Midbrain (tissue), 1 donor: Measurements from ENCODE around the gene STUB1.

Experiments
- DNase-seq: peaks from one replicate; lab custom pipeline; 2025; lab: John Stamatoyannopoulos, UW

STUB1 gene

DNA sequence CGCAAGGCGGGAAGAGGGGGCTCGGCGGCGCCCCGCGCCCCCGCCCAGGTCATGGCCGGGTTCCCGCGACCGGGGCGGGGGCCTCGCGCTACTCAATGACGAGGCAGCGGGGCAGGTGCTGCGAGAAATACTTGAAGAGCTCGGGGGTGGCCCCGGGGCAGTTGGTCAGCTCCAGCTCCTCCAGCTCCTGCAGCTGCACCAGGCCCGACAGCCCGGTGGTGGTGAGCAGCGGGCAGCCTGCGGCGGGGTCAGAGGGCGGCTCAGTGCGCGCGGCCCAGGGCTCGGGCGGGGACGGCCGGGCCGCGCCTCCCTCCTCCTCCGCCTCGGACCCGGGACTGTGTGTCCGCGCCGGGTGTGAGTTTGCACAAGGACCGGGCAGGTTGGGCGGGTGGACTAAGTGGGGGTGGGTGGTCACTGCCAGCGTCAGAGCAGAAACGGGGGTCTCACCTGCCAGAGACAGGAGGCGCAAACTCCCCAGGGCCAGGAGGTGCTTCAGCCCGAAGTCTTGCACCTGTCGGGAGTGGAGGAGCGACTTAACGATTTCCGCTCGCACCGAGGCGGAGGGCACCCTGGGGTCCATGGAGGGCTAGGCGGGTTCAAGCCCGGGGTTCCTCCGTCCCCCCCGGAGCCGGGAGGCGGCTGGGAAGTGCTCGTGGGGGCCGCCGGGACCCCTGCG, 14.1 kb downstream of the STUB1 start:
- DNase-seq, result no peak

DNA sequence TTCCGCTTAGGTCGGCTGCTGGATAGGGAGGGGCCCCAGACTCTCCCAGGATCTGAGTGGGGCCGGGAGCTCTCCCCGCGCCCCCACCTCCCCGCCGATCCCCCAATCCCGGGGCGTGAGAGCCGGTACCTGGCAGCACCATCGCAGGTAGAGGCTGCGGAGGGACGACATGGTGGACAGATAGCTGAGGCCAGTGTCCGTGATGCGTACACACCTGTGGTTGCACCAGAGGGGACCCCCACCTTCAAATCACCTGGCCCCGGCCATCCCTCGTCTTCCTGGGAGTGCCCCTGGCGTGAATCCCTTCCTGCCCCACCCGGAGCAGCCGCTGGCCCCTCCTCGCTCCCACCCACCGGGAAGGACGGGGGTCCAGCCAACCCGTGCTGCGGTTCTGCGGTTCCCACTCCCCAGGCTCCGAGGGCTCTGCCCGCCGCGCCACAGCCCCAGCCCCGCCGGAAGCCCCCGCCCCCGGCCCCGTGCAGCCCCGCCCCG, 14.7 kb downstream of the STUB1 start:
- DNase-seq, result no peak

GRCh38 chr16:695355-696089, 15.3 kb downstream of the STUB1 start:
- DNase-seq, result no peak

DNA sequence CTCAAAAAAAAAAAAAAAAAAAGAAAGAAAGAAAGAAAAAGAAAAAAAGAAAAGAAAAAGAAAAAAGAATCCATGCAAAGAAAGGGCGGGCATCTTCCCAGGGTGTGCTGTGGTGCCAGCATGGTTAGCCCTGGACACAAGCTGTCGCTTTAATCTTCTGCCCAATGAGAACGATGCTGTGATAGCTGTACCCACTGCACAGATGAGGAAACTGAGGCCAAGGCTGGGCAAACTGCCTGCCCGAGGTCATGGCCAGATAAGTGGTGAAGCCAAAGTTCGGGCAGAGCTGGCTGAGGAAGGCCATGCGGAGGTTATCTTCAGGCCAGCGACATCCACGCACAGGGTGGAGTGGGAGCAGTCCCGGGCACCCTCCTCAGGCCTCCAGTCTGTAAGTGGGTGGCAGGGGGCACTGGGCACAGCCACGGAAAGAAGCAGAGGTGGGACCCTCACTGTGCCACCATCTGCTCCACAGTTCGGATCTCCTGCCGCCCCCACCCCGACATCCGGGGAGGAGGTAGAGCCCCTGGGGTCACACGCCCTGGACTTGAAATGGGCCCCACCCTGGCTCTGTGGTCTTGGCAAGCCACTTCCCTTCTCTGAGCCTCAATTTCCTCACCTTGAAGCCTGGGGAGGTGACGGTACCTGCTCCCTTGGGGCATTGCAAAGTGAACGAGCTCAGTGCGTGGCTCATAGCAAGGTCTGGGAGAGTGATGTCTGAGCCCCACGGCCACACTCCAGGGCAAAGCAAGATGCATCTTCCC, 18.9 kb downstream of the STUB1 start:
- DNase-seq, result no peak

DNA sequence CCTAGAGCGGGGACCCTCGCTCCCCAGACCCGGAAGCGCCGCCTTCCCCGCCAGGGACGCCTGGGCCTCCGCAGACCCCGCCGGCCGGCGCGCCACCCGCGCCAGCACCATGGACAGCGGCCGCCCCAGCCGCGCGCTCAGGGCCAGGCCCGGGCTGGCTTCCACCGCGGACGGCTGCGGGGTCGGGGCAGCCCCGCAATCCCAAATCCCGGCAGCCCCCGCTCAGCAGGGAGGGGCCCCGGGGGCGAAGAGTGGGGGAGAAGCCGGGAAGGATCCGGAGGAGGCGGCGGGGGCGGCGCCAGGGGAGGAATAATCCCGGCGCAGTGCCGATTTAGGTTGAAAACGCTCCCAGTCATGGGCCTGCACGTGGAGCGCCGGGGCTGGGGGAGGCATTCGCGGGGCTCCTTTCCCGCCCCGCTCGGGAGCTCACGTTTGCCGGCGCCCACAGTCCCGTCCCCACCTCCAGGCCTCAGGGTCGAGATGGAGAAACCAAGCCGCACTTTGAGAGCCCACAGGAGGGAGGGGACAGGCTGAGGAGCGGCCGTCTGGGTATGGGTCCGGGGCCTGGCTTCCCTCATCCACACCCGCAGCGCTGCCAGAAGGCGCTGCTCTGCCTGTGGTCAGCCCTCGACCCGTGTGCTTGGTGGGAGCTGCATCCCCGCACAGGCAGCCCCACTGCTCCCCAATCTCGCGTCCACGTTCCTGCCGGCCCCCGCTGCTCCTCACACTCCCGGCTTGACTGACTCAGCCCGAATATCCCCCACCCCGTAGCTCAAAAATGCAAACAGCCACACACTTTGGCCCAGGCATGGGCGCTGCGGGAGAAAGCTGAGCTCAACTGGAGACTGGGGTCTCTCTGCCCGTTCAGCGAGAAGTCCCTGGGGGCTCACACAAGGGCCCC, 20.7 kb downstream of the STUB1 start:
- no peak for DNase-seq

DNA sequence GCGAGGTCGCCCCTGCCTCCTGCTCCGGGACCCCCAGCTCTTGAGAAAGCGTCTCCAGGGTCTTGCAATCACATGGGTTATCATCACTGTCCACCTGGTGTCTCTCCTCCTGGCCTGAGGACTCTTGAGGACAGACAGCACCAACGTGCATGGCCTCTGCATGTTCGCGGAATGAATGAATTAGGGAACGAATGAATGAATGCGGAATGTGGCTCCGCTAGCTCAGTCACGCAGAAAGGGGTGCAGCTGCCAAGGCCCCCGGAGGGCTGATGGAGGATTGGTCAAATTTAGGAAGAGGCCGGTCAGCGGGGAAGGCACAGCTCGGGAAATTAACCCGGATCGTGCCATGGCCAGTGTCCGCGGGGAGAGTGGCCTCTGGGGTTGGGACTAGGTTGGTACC, 22.1 kb downstream of the STUB1 start:
- DNase-seq, result no peak

GRCh38 chr16:703406-703805, 23.2 kb downstream of the STUB1 start:
- DNase-seq, result no peak

- no peak for DNase-seq
These were observed 23.8 kb downstream of the STUB1 start for GRCh38 chr16:704047-704446.

DNA sequence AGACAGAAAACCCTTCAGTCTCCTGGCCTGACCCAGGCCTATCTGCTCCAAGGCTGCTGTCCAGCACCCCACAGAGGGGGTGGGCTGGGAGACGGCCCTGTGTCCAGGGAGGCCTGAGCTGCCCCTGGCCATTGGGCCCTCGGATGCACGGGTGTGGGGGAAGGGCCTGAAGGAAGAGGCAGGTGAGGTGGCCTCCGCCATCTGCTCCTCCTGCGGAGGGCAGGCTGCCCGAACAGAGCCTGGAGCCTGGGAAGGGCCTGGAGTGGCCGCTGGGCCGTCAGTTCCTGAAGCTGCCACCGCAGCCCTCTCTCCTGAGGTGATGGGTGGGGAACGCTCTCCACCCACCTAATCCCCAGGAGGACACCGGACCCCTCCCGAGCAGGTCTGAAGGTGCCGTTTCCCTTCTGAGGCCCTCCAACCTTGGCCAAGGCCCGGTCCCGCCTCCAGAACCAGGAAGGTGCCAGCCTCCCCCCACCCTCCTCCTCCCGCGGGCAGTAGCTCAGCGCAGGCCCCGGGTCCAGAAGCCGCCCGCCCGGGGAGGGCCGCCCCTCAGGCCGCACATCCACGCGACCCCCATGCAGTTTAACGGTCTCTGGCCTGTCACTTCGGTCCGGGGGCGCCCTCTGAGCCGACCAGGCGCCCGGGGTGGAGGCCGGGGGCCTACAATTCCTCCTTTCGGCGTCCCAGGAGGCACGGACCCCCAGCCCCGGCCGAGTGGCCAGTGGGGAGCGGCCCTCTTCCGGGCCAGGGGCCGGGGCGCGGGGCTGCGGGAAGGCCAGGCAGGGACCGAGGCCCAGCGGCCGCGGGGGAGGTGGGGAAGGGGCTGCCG, 24.6 kb downstream of the STUB1 start:
- no peak for DNase-seq

DNA sequence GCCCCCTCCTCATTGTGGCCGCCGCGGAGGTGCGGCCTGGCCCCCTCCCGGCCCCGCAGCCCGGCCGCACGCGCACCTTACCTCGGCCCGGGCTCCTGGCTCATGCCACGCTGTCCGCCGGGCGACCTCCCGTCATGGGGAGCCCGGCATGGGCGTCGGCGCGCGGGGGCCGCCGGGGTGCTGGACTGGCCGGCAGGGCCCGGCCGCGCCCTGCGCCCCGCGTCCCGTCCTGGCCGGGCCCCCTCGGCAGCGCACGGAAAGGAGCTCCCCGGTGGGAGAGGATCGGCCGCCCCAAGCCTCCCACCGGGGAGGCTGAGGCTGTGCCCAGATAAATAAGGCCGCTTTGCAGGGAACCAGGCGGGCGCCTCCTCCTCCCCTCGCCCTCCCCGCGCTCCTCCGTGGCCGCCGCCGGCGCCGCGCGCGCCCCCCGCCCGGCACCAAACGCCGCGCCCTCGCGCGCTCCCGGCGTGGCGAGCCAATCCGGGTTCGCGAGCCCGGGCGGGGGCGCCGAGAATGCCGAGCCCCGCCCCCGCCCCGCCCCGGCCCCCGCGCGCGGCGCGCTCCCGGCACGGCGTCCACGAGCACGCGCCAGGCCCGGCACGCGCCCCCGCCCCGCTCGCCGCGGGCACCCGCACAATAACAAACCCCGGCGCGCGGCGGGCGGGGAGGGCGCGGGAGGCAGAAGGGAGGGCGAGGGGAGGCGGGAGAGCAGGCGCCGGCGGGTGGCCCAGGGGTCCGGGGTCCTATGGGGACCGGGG, 25.4 kb downstream of the STUB1 start, which contains the start of gene FBXL16:
TSS of gene FBXL16 (minus strand) at position 371 of the 758 bp plus-strand sequence. CDS start 8,396 bp downstream, outside the sequence.
- DNase-seq, result peak; percentile 74

- no peak for DNase-seq
These were observed 26.2 kb downstream of the STUB1 start for GRCh38 chr16:706189-707061.

DNA sequence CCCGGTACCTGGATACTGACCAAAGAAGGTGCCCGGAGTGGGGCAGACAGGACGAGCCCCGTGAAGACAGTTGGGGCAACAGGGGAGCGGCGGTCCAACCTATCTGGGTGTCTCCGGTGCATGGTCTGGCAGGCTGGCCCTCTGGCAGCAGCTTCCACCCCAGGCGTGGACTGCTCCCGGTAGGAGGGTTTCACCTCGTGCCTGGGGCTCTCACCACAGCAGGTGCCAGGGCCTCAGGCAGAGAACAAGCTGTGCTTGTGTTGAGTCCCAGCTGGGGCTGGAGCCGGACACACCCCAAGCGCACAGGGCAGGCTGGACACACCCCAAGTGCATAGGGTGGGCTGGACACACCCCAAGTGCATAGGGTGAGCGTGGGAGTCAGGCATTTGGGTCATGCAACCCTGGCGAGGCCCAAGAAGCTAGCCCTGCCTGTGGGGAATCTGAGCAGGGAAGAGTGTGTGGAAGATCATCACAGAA, 26.9 kb downstream of the STUB1 start:
- DNase-seq, result no peak

- DNase-seq, result no peak
These were observed 27.8 kb downstream of the STUB1 start for GRCh38 chr16:708019-708418.

DNA sequence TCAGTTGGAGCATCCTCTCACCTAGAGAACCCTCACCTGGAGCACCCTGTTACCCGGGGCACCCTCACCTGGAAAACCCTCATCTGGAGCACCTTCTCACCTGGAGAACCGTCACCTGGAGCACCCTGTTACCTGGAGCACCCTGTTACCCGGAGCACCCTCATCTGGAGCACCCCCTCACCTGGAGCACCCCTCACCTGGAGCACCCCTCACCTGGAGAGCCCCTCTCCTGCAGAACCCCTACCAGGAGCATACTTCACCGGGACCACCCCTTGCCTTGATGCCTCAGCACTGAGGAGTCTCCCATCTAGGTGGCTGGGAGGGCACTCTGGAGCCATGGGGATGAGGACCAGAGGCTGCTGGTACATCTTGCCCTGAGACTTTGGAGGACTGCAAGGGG, 28.7 kb downstream of the STUB1 start:
- no peak for DNase-seq

DNA sequence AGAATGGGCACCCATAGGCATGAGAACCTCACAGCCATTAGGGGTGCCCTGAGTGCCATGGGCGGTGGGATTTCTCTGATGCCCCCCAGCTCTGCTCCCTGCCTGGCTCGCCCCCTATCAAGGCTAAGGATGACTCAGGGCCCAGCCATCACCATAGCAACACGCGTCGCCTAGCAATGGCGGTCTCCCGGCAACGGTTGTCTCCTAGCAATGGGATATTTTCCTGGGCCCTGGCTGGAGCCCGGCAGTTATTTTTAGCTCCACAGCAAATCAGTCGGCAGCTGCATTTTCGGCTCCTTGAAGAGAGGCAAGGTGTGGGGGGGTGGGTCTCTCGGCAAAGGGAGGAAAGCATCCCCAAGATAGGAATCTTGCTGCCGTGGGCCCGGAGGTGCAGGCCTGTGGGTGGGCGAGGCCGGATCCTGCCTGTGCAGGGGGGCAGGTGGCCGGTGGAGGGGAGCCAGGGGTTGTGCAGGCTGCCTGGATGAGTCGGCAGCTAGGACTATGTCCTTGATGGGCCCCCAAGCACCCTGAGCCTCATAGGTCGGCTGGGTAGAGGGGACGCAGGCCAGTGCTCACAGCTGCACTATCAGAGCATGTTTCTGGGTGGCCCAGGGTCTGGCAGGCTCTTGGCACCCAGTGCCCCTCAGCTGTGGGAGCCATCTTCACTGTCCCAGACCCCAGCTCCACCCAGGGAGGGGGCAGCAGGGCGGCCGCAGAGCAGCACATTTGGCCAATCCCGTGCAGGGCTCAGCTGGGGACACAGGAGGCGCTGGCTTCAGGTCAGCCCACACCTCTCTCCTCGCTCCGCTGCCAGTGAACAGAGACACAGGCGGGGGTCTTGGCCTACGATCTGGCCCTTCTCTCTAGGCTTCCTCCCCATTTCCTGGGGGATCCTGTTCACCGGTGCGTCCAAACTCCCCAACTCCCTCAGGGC, 29.6 kb downstream of the STUB1 start:
- DNase-seq, result peak; percentile 84

DNA sequence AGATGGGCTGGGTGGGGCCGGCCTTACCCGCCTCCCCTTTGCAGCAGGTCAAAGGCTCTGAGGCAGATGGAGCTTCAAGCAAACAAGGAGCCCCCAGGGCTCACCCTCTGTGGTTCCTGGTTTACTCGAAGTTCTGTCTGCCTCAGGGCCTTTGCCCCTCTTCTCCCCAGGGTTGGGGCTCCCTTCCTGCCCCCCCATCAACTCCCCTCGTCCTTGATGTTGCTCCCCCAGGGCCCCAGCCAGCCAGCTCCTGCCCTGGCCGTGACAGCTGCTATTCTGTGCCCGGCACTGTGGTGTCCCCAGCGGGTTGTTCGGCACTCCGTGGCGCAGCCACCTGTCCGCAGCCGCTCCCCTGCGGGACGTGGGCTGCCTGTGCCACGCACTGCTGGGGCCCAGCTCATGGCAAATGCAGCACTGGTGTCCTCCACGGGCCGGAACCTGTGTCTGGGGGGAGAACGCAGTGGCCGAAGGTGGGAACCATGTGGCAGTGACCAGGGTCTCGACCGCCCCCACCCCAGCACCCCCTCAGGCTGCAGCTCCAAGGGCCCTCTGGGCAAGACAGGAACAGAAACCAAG, 30.4 kb downstream of the STUB1 start:
- no peak for DNase-seq

DNA sequence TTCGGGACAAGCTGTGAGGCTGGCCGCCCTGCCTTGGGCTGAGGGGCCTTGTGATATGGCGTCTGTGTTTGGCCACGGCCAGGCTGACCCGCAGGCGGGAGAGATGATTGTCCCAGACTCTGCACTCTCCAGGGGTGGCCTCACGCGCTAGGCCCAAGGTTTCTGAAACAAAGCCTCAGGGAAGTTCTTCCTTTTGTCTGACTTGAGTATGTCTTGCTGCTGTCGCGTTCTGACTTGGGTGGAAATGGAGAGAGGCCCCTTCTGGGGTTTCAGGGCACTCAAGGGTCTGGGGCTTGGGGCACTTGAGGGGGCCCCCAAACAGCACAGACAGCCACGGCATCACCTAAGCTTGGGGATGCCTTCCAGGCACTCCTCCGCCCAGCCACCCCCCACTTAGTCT, 30.9 kb downstream of the STUB1 start:
- DNase-seq, result no peak
